Endothelial cell of umbilical vein (primary cell): ENCODE measurements around the gene EPS8L2.

Source experiments
- EZH2 ChIP-seq: IDR thresholded peaks from 2 replicates; pipeline ENCODE4 v1.6.1; 2012; ENCODE audit warnings: borderline replicate concordance, low read depth, mild to moderate bottlenecking, moderate library complexity, low read length, inconsistent platforms; ENCODE audit not compliant: severe bottlenecking
- POLR2A ChIP-seq: IDR thresholded peaks from 2 replicates; pipeline ENCODE4 v1.6.1; 2012; ENCODE audit warnings: low read depth, mild to moderate bottlenecking, control low read depth, low read length
- TF ChIP-seq, protein P1 (sequence below), 2 donors: IDR thresholded peaks; 1 replicate in 1 of 2; 2 replicates in 1 of 2; pipeline ENCODE4 v1.5.1; 2011; ENCODE audit warnings: low read length in 2 of 2, mild to moderate bottlenecking in 2 of 2, moderate library complexity in 2 of 2, control low read depth in 1 of 2, inconsistent platforms in 1 of 2, low read depth in 1 of 2; ENCODE audit not compliant: insufficient read depth in 1 of 2; ENCODE audit errors: extremely low read depth in 1 of 2

DNA sequence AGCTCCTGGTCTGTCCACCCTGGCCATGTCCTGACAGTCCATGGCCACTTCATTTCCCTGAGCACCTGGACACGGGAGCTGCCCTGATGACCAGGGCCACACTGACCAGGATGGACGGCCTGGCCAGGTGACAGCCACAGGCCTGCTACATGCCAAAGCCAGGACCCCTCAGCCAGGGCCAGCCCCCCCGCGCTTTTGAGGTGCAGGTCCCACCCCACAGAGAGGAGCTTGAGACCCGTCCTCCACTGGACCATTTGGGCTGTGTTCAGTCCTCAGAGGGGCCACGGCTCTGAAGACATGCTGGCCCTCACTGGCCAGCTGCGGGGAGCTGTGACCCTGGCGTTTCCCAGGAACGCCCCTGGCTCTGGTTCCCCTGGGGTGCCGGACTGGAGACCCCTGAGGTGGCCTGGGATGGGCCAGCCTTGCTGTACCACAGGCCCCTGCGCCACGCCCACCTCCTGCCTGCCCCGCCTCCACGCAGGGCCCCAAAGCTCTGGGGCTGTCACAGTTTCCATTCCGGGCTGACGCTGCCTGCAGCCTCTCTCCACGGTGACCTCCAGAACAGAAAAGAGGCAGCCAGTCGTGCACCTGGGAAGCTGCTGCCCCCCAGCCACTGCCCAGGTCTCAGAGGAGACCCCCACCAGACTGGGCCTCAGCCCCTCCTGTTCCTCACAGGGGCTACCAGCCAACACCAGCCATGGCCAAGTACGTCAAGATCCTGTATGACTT lies 18.2 kb downstream of the EPS8L2 start:
- no peak for TF ChIP-seq EZH2
- TF ChIP-seq POLR2A: no peak
- TF ChIP-seq, protein P1, sequence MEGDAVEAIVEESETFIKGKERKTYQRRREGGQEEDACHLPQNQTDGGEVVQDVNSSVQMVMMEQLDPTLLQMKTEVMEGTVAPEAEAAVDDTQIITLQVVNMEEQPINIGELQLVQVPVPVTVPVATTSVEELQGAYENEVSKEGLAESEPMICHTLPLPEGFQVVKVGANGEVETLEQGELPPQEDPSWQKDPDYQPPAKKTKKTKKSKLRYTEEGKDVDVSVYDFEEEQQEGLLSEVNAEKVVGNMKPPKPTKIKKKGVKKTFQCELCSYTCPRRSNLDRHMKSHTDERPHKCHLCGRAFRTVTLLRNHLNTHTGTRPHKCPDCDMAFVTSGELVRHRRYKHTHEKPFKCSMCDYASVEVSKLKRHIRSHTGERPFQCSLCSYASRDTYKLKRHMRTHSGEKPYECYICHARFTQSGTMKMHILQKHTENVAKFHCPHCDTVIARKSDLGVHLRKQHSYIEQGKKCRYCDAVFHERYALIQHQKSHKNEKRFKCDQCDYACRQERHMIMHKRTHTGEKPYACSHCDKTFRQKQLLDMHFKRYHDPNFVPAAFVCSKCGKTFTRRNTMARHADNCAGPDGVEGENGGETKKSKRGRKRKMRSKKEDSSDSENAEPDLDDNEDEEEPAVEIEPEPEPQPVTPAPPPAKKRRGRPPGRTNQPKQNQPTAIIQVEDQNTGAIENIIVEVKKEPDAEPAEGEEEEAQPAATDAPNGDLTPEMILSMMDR (IDR thresholded peaks at IDR 0.05; ENCODE audit: extremely low read depth in 1 of 2, insufficient read depth in 1 of 2, low read depth in 1 of 2, low read length in 2 of 2): no peak
